K562 (cell line): ENCODE data around the gene DCN. TPM values are rescaled to one million over a fixed set of nuclear protein-coding genes. Genes with fewer than 3 reads are reported as not detected.

Experiments used
- ATAC-seq: fragments of 200-7000 bp; cut with Tn5 transposase; 3 replicates; pipeline ENCODE4 v1.9.1; 2020; ENCODE audit warnings: moderate library complexity
- BruUV-seq: library from RNA; stranded (reverse); fragments of 400-500 nt; replicated peaks from 2 replicates; lab custom pipeline; 2021; lab: Mats Ljungman, UMichigan
- CTCF ChIA-PET: fragments of 300-600 bp; formaldehyde crosslinking; extraction: SDS; loops from one replicate; lab custom pipeline; 2021; ENCODE audit warnings: low intra/inter-chr PET ratio; lab: Yijun Ruan, JAX
- POLR2A ChIA-PET: fragments of 300-600, 350-650 bp; sonication (Branson Sonifier 250); formaldehyde crosslinking; extraction: SDS; loops from one replicate; lab custom pipeline; 2021; ENCODE audit warnings: antibody characterized with exemption, inconsistent platforms; lab: Yijun Ruan, JAX
- DNase-seq, 4 experiments: peaks; one replicate each; pipeline versions ENCODE4 v3.0.0 to v3.0.0-alpha.2; 2011 to 2018; ENCODE audit warnings: low spot score in 3 of 4, mixed read lengths in 3 of 4; ENCODE audit errors: extremely low read depth in 1 of 4
- FAIRE-seq: peaks from 2 replicates; lab custom pipeline; 2011; peaks lifted over from hg19 to GRCh38; lab: Jason Lieb, UNC
- H2AFZ ChIP-seq: 2 replicates; pipeline ENCODE4 v1.6.0; 2011; ENCODE audit warnings: low read depth, low read length, control low read depth, inconsistent platforms
- H3K27ac ChIP-seq: fragments of 200-600 bp; 3 replicates; pipeline ENCODE4 v1.8.0; 2011; ENCODE audit warnings: low read depth, mild to moderate bottlenecking, control low read depth, inconsistent platforms, low read length, moderate library complexity, mixed read lengths; ENCODE audit errors: extremely low read depth
- H3K27me3 ChIP-seq, 2 experiments: fragments of 300-600 bp in 1 of 2; 2 replicates in 1 of 2; 3 replicates in 1 of 2; pipeline versions ENCODE4 v1.6.0 to v1.8.0; 2011; ENCODE audit warnings: inconsistent platforms in 2 of 2, low read length in 2 of 2, mild to moderate bottlenecking in 1 of 2, mixed read lengths in 1 of 2, moderate library complexity in 1 of 2; ENCODE audit not compliant: control insufficient read depth in 2 of 2, insufficient read depth in 2 of 2
- H3K36me3 ChIP-seq: fragments of 300-600 bp; 3 replicates; pipeline ENCODE4 v1.8.0; 2011; ENCODE audit warnings: mild to moderate bottlenecking, low read length, inconsistent platforms; ENCODE audit not compliant: control insufficient read depth, insufficient read depth
- H3K4me1 ChIP-seq, 2 experiments: fragments of 200-600 bp in 1 of 2; replicated peaks in 1 of 2; 2 replicates in 1 of 2; 3 replicates in 1 of 2; pipeline versions ENCODE4 v1.5.1 to v1.8.0; 2011; ENCODE audit warnings: inconsistent platforms in 2 of 2, low read length in 2 of 2, mild to moderate bottlenecking in 1 of 2, mixed read lengths in 1 of 2, moderate library complexity in 1 of 2; ENCODE audit not compliant: control insufficient read depth in 2 of 2, insufficient read depth in 2 of 2
- H3K4me2 ChIP-seq: 2 replicates; pipeline ENCODE4 v1.6.1; 2011; ENCODE audit warnings: low read length, control low read depth, inconsistent platforms, mixed read lengths; ENCODE audit not compliant: insufficient read depth
- H3K4me3 ChIP-seq: fragments of 200-600 bp; sonication (generic), shearing (Covaris generic); 2 replicates; pipeline ENCODE4 v1.5.1; 2016; ENCODE audit warnings: control low read depth, inconsistent platforms
- H3K79me2 ChIP-seq: fragments of 200-600 bp; 3 replicates; pipeline ENCODE4 v1.8.0; 2011; ENCODE audit warnings: low read length, inconsistent platforms; ENCODE audit not compliant: control insufficient read depth, insufficient read depth
- H3K9ac ChIP-seq, 2 experiments: 2 replicates each; pipeline versions ENCODE4 v1.6.0 to v1.6.1; 2011; ENCODE audit warnings: low read depth in 2 of 2, low read length in 2 of 2, control low read depth in 1 of 2, inconsistent platforms in 1 of 2, mild to moderate bottlenecking in 1 of 2, mixed read lengths in 1 of 2; ENCODE audit not compliant: insufficient read depth in 1 of 2
- H3K9me1 ChIP-seq: one replicate; pipeline ENCODE4 v1.6.0; 2011; ENCODE audit warnings: inconsistent platforms, mild to moderate bottlenecking, low read length, moderate library complexity; ENCODE audit not compliant: control insufficient read depth, insufficient read depth
- H3K9me3 ChIP-seq: replicated peaks from 2 replicates; pipeline ENCODE4 v1.5.1; 2011; ENCODE audit warnings: low read depth, low read length, inconsistent platforms; ENCODE audit not compliant: control insufficient read depth, insufficient read depth
- H4K20me1 ChIP-seq: replicated peaks from 2 replicates; pipeline ENCODE4 v1.6.1; 2011; ENCODE audit warnings: low read length, inconsistent platforms, mixed read lengths; ENCODE audit not compliant: control insufficient read depth, insufficient read depth
- ASH1L ChIP-seq: fragments of 450-650 bp; IDR thresholded peaks from 2 replicates; pipeline ENCODE4 v1.6.1; 2018; ENCODE audit warnings: borderline replicate concordance, mild to moderate bottlenecking, low read depth; ENCODE audit not compliant: partially characterized antibody
- C11orf30 ChIP-seq: fragments of 450-650 bp; IDR thresholded peaks from 2 replicates; pipeline ENCODE4 v1.6.1; 2016; ENCODE audit warnings: low read depth, mild to moderate bottlenecking
- EP400 ChIP-seq: fragments of 450-650 bp; IDR thresholded peaks from 2 replicates; pipeline ENCODE4 v1.6.1; 2017; ENCODE audit warnings: antibody characterized with exemption, mild to moderate bottlenecking, moderate library complexity
- HOXB6 ChIP-seq: fragments of 250-450 bp; sonication (Bioruptor Pico); IDR thresholded peaks from 2 replicates; pipeline ENCODE4 v1.5.1; 2022; ENCODE audit warnings: mild to moderate bottlenecking, borderline replicate concordance
- SMAD4 ChIP-seq: fragments of 250-450 bp; sonication (Bioruptor Pico); conservative IDR thresholded peaks from 2 replicates; pipeline ENCODE4 v1.8.0; 2021; ENCODE audit warnings: inconsistent platforms, mild to moderate bottlenecking, moderate library complexity
- SP1 ChIP-seq: sonication (generic); formaldehyde crosslinking; IDR thresholded peaks from 2 replicates; pipeline ENCODE4 v1.8.1; 2022; ENCODE audit warnings: mild to moderate bottlenecking, missing genetic modification reagents
- TEAD1 ChIP-seq, 2 experiments: fragments of 450-650 bp in 1 of 2; sonication (generic) in 1 of 2; formaldehyde crosslinking; IDR thresholded peaks; 2 replicates each; pipeline versions ENCODE4 v1.4.0 to v1.8.0; 2020 to 2022; ENCODE audit warnings: mild to moderate bottlenecking in 2 of 2, missing genetic modification reagents in 1 of 2
- TOE1 ChIP-seq, 2 experiments: fragments of 450-650 bp in 1 of 2; sonication (generic) in 1 of 2; formaldehyde crosslinking in 1 of 2; IDR thresholded peaks; 2 replicates each; pipeline versions ENCODE4 v1.7.1 to v1.8.0; 2016 to 2022; ENCODE audit warnings: borderline replicate concordance in 2 of 2, mild to moderate bottlenecking in 2 of 2, antibody characterized with exemption in 1 of 2, inconsistent platforms in 1 of 2, low read depth in 1 of 2, missing genetic modification reagents in 1 of 2, moderate library complexity in 1 of 2
- U2AF1 ChIP-seq: fragments of 200-400 bp; formaldehyde crosslinking; optimal IDR thresholded peaks from 2 replicates; pipeline ENCODE3; 2017; ENCODE audit warnings: mild to moderate bottlenecking, low read depth, low read length, moderate library complexity
- ZBTB7A ChIP-seq: IDR thresholded peaks from 2 replicates; pipeline ENCODE4 v1.6.1; 2011; ENCODE audit warnings: low read depth, mild to moderate bottlenecking, low read length, moderate library complexity, borderline replicate concordance; ENCODE audit not compliant: control insufficient read depth
- ZC3H11A ChIP-seq: IDR thresholded peaks from 2 replicates; pipeline ENCODE4 v1.6.1; 2012; ENCODE audit warnings: low read depth, low read length, improper control_type of control experiment
- ZNF232 ChIP-seq: sonication (generic); formaldehyde crosslinking; IDR thresholded peaks from 2 replicates; pipeline ENCODE4 v1.8.0; 2022; ENCODE audit warnings: mild to moderate bottlenecking, missing genetic modification reagents
- ZNF3 ChIP-seq: fragments of 250-450 bp; sonication (Bioruptor Pico); IDR thresholded peaks from 2 replicates; pipeline ENCODE4 v1.5.0; 2021; ENCODE audit warnings: mild to moderate bottlenecking, moderate library complexity
- ZNF696 ChIP-seq: fragments of 250-450 bp; sonication (Bioruptor Pico); conservative IDR thresholded peaks from 2 replicates; pipeline ENCODE4 v1.4.0; 2020; ENCODE audit warnings: mild to moderate bottlenecking, moderate library complexity
- ZNF707 ChIP-seq: fragments of 250-450 bp; sonication (Bioruptor Pico); conservative IDR thresholded peaks from 2 replicates; pipeline ENCODE4 v1.8.0; 2022; ENCODE audit warnings: inconsistent platforms, mild to moderate bottlenecking, moderate library complexity
- ZNF785 ChIP-seq: fragments of 250-450 bp; sonication (Bioruptor Pico); IDR thresholded peaks from 2 replicates; pipeline ENCODE4 v1.4.0; 2020; ENCODE audit warnings: mild to moderate bottlenecking
- WGBS: fragments of 100-300 bp; shearing (Covaris generic); methylation state at CpG from one replicate; pipeline ENCODE4 v1.1.6; 2016; ENCODE audit warnings: low coverage, mixed read lengths; ENCODE audit not compliant: insufficient coverage; ENCODE audit errors: missing lambda C conversion rate; 5-methylcytosine and 5-hydroxymethylcytosine counted together
- in situ Hi-C: fragments of 300-500 bp; cut with MboI; formaldehyde crosslinking; loops from 4 replicates; pipeline ENCODE4 v1.15.0; 2018; ENCODE audit warnings: inconsistent platforms, mixed read lengths
- intact Hi-C: fragments of 100-400 bp; cut with micrococcal nuclease; formaldehyde crosslinking; loops from 2 replicates; pipeline ENCODE4 v1.14.2; 2022
- polyA plus RNA-seq, 8 experiments: library from polyadenylated mRNA; depleted of rRNA in 4 of 8; stranded (reverse) in 5 of 8; unstranded in 3 of 8; fragments of >200 nt; fragmentation: Nextera tagmentation in 2 of 8; fragmentation: Illumina TruSeq in 1 of 8; extraction: Ambion mirVana in 2 of 8; extraction: Trizol in 1 of 8; gene quantifications; 2 replicates each; pipeline versions ENCODE4 v1.2.1 to v1.2.3, GENCODE V29; 2011 to 2014; ENCODE audit warnings: inconsistent platforms in 1 of 8, missing spikeins in 1 of 8
- total RNA-seq, 7 experiments: library from RNA; depleted of rRNA in 6 of 7; stranded (reverse); fragments of >200 nt in 6 of 7; fragmentation: Illumina TruSeq in 2 of 7; extraction: Trizol in 2 of 7; gene quantifications; 2 replicates each; pipeline versions ENCODE4 v1.2.1 to v1.2.3, GENCODE V29; 2011 to 2021; ENCODE audit warnings: low replicate concordance in 1 of 7
- TF ChIP-seq, protein P1 (sequence below): fragments of 250-450 bp; sonication (Bioruptor Pico); IDR thresholded peaks from 2 replicates; pipeline ENCODE4 v1.4.0; 2020; ENCODE audit warnings: mild to moderate bottlenecking
- TF ChIP-seq, protein P2 (sequence below): fragments of 250-450 bp; sonication (Bioruptor Pico); IDR thresholded peaks from 2 replicates; pipeline ENCODE4 v1.4.0; 2020; ENCODE audit warnings: borderline replicate concordance

The DCN gene
- total and polyA plus RNA-seq, 9 of the 15 experiments (the other 6 are each of a cell fraction or from before 2014, with no cell fraction given), result 0.08 to 2.4 (median 0.31) TPM; not detected in 1

DNA sequence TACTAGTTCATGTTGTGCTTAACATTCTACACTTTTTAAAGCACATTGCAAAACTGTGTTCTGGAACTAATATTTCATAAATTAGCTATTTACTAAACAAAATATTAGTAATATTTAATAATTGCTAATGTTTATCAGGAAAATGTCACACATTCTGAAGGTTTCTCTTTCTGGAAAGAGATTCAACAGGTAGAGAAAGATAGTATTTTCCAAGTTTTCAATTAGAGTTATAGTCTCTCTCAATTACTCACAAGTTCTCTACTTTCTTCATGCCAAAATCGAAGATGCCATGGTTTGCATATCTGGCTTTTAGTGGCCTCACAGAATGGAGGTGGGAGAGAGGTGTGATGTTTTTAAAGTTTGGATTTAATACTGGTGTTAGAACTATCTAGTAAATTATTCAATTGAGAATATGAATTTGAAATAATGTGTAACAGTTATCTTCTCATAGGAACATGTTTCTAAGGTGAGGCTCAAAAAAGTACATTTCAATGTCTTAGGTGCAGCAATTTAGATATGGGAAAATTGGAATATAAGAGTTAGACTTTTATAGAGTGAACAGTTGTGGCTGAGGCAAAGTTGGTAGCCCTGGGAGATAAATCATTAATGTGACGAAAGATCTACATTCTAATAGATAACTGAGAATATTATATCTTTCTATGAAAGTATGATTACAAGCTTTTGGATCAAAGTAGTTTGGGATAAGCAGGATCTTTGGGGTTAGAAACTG, 72.9 kb downstream of the DCN start:
- H3K4me3 ChIP-seq, result no peak overlapping the region
- no peaks in the 10 kb centered on the region for H3K9me1 ChIP-seq
- H3K4me2 ChIP-seq, result no peak overlapping the region
- H3K27me3 ChIP-seq, result no peaks in the 10 kb centered on the region
- CTCF ChIA-PET, result interaction anchor here (0.6 to 1.0 kb wide), 2 partner anchors 151 to 711 kb away, joined by 3 read pairs; no protein-coding TSS in a partner anchor
- WGBS, result 4% methylated on average over 2 of the region's 2 CpGs
- ATAC-seq, result no peak
- H3K79me2 ChIP-seq, result no peaks in the 10 kb centered on the region
- POLR2A ChIA-PET, result no interaction called here
- H3K4me1 ChIP-seq, result no peaks in the 10 kb centered on the region
- no peak for DNase-seq
- H2AFZ ChIP-seq, result no peak overlapping the region
- in situ Hi-C loops (no loop called here), intact Hi-C loops (loop anchor here (5.0 to 10.0 kb wide), 2 partner anchors 132 to 215 kb away; no protein-coding TSS in a partner anchor)
- no TSS peak for BruUV-seq
- no peaks in the 10 kb centered on the region for H3K9me3 ChIP-seq
- no peak for FAIRE-seq
- H3K36me3 ChIP-seq, result no peaks in the 10 kb centered on the region
- H4K20me1 ChIP-seq, result no peaks in the 10 kb centered on the region
- no peak overlapping the region for H3K9ac ChIP-seq
- no peak overlapping the region for H3K27ac ChIP-seq
- no peak for TF ChIP-seq ZC3H11A
- TF ChIP-seq ASH1L, result no peak
- TF ChIP-seq ZNF785, result no peak
- no peak for TF ChIP-seq TEAD1 (CRISPR knock-in tag; IDR thresholded peaks at IDR 0.05)
- TF ChIP-seq, protein P1, sequence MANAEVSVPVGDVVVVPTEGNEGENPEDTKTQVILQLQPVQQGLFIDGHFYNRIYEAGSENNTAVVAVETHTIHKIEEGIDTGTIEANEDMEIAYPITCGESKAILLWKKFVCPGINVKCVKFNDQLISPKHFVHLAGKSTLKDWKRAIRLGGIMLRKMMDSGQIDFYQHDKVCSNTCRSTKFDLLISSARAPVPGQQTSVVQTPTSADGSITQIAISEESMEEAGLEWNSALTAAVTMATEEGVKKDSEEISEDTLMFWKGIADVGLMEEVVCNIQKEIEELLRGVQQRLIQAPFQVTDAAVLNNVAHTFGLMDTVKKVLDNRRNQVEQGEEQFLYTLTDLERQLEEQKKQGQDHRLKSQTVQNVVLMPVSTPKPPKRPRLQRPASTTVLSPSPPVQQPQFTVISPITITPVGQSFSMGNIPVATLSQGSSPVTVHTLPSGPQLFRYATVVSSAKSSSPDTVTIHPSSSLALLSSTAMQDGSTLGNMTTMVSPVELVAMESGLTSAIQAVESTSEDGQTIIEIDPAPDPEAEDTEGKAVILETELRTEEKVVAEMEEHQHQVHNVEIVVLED (CRISPR knock-in tag), result no peak
- no peak for TF ChIP-seq ZNF707 (CRISPR knock-in tag)
- no peak for TF ChIP-seq SP1 (CRISPR knock-in tag)
- no peak for TF ChIP-seq C11orf30
- no peak for TF ChIP-seq ZNF232
- no peak for TF ChIP-seq SMAD4
- TF ChIP-seq, protein P2, sequence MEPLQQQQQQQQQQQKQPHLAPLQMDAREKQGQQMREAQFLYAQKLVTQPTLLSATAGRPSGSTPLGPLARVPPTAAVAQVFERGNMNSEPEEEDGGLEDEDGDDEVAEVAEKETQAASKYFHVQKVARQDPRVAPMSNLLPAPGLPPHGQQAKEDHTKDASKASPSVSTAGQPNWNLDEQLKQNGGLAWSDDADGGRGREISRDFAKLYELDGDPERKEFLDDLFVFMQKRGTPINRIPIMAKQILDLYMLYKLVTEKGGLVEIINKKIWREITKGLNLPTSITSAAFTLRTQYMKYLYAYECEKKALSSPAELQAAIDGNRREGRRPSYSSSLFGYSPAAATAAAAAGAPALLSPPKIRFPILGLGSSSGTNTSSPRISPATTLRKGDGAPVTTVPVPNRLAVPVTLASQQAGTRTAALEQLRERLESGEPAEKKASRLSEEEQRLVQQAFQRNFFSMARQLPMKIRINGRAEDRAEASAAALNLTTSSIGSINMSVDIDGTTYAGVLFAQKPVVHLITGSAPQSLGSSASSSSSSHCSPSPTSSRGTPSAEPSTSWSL (CRISPR knock-in tag), result no peak
- no peak for TF ChIP-seq TOE1 (IDR thresholded peaks at IDR 0.05; ENCODE audit: borderline replicate concordance)
- TF ChIP-seq TOE1 (CRISPR knock-in tag; IDR thresholded peaks at IDR 0.05; ENCODE audit: borderline replicate concordance, low read depth), result no peak
- no peak for TF ChIP-seq ZNF696 (CRISPR knock-in tag)
- no peak for TF ChIP-seq ZBTB7A
- no peak for TF ChIP-seq ZNF3 (CRISPR knock-in tag)
- TF ChIP-seq U2AF1, result no peak
- TF ChIP-seq HOXB6 (CRISPR knock-in tag), result no peak
- no peak for TF ChIP-seq EP400
